IMR-90 (cell line): ENCODE measurements around the gene TMEM131. TPM values are rescaled to one million over a fixed set of nuclear protein-coding genes. Genes with fewer than 3 reads are reported as not detected.
A peak's percentile ranks its signal among the peaks of the same experiment; 100 is the strongest.

Source experiments
- ATAC-seq: fragments of 200-7000 bp; cut with Tn5 transposase; 2 replicates; pipeline ENCODE4 v1.9.1; 2020; ENCODE audit warnings: low read depth, mild to moderate bottlenecking, moderate library complexity
- BruUV-seq: library from RNA; stranded (reverse); fragments of 400-500 nt; replicated peaks from 2 replicates; lab custom pipeline; 2021; lab: Mats Ljungman, UMichigan
- CTCF ChIA-PET: fragments of 300-600 bp; formaldehyde crosslinking; extraction: SDS; loops from one replicate; lab custom pipeline; 2021; ENCODE audit warnings: antibody characterized with exemption; lab: Yijun Ruan, JAX
- POLR2A ChIA-PET: fragments of 300-600 bp; sonication (Branson Sonifier 250); formaldehyde crosslinking; loops from one replicate; lab custom pipeline; 2022; ENCODE audit warnings: antibody characterized with exemption; ENCODE audit not compliant: unreplicated experiment; lab: Charles Lee
- DNase-seq: peaks from one replicate; pipeline ENCODE4 v3.0.0; 2013
- H2AFZ ChIP-seq: replicated peaks from 2 replicates; pipeline ENCODE3; 2013; ENCODE audit warnings: low read length, mild to moderate bottlenecking; ENCODE audit not compliant: poor library complexity
- H2AK5ac ChIP-seq: 2 replicates; pipeline ENCODE4 v1.6.1; 2013; ENCODE audit warnings: low read depth, low read length, inconsistent platforms
- H2AK9ac ChIP-seq: replicated peaks from 2 replicates; pipeline ENCODE3; 2013; ENCODE audit warnings: mild to moderate bottlenecking, low read depth, low read length, moderate library complexity; ENCODE audit not compliant: poor library complexity
- H2BK120ac ChIP-seq: 2 replicates; pipeline ENCODE4 v1.6.1; 2013; ENCODE audit warnings: low read depth, low read length, inconsistent platforms
- H2BK15ac ChIP-seq: 3 replicates; pipeline ENCODE4 v1.6.1; 2013; ENCODE audit warnings: low read depth, low read length, inconsistent platforms
- H2BK20ac ChIP-seq: 2 replicates; pipeline ENCODE4 v1.6.1; 2013; ENCODE audit warnings: low read depth, mild to moderate bottlenecking, inconsistent platforms, low read length, moderate library complexity
- H2BK5ac ChIP-seq: 2 replicates; pipeline ENCODE4 v1.6.1; 2013; ENCODE audit warnings: mild to moderate bottlenecking, low read depth, low read length, inconsistent platforms; ENCODE audit not compliant: poor library complexity, severe bottlenecking
- H3K14ac ChIP-seq: replicated peaks from 2 replicates; pipeline ENCODE4 v1.6.1; 2013; ENCODE audit warnings: low read depth, low read length, inconsistent platforms
- H3K18ac ChIP-seq: 2 replicates; pipeline ENCODE4 v1.6.1; 2013; ENCODE audit warnings: low read depth, low read length, control low read depth
- H3K23ac ChIP-seq: 2 replicates; pipeline ENCODE4 v1.6.1; 2013; ENCODE audit warnings: low read depth, low read length, inconsistent platforms
- H3K27ac ChIP-seq: 2 replicates; pipeline ENCODE4 v1.5.1; 2013; ENCODE audit warnings: mild to moderate bottlenecking, control low read depth, low read length; ENCODE audit not compliant: insufficient read depth
- H3K27me3 ChIP-seq: 2 replicates; pipeline ENCODE4 v1.6.1; 2013; ENCODE audit warnings: low read length; ENCODE audit not compliant: control insufficient read depth, insufficient read depth
- H3K36me3 ChIP-seq: 2 replicates; pipeline ENCODE4 v1.6.1; 2013; ENCODE audit warnings: low read length, mixed read lengths; ENCODE audit not compliant: control insufficient read depth, insufficient read depth
- H3K4ac ChIP-seq: 2 replicates; pipeline ENCODE4 v1.6.1; 2013; ENCODE audit warnings: low read depth, low read length, inconsistent platforms
- H3K4me1 ChIP-seq: 2 replicates; pipeline ENCODE4 v1.6.1; 2013; ENCODE audit warnings: low read length, mixed read lengths; ENCODE audit not compliant: control insufficient read depth, insufficient read depth
- H3K4me2 ChIP-seq: 2 replicates; pipeline ENCODE4 v1.6.1; 2013; ENCODE audit warnings: low read depth, mild to moderate bottlenecking, control low read depth, low read length, moderate library complexity
- H3K4me3 ChIP-seq: 2 replicates; pipeline ENCODE4 v1.5.1; 2013; ENCODE audit warnings: low read depth, mild to moderate bottlenecking, control low read depth, low read length, moderate library complexity; ENCODE audit not compliant: insufficient read depth
- H3K56ac ChIP-seq: 2 replicates; pipeline ENCODE4 v1.6.1; 2013; ENCODE audit warnings: low read length, inconsistent platforms; ENCODE audit not compliant: insufficient read depth; ENCODE audit errors: extremely low read depth
- H3K79me1 ChIP-seq, 2 experiments: 2 replicates each; pipeline ENCODE4 v1.6.1; 2013; ENCODE audit warnings: low read length in 2 of 2, inconsistent platforms in 1 of 2, low read depth in 1 of 2
- H3K9ac ChIP-seq: 2 replicates; pipeline ENCODE4 v1.6.1; 2013; ENCODE audit warnings: low read depth, low read length, control low read depth
- H3K9me1 ChIP-seq: 2 replicates; pipeline ENCODE4 v1.6.1; 2013; ENCODE audit warnings: low read length, inconsistent platforms; ENCODE audit not compliant: insufficient read depth
- H3K9me3 ChIP-seq: 2 replicates; pipeline ENCODE4 v1.6.1; 2013; ENCODE audit warnings: low read length; ENCODE audit not compliant: control insufficient read depth, insufficient read depth
- H4K20me1 ChIP-seq: 2 replicates; pipeline ENCODE4 v1.6.1; 2013; ENCODE audit warnings: low read length, inconsistent platforms; ENCODE audit not compliant: insufficient read depth
- H4K5ac ChIP-seq: 2 replicates; pipeline ENCODE4 v1.6.1; 2013; ENCODE audit warnings: mild to moderate bottlenecking, low read depth, low read length, control low read depth
- H4K8ac ChIP-seq, 2 experiments: 2 replicates each; pipeline ENCODE4 v1.6.1; 2013; ENCODE audit warnings: low read depth in 2 of 2, low read length in 2 of 2, control low read depth in 1 of 2, inconsistent platforms in 1 of 2
- H4K91ac ChIP-seq: 2 replicates; pipeline ENCODE4 v1.6.1; 2013; ENCODE audit warnings: low read depth, low read length, inconsistent platforms; ENCODE audit not compliant: insufficient read depth
- CTCF ChIP-seq: conservative IDR thresholded peaks from 2 replicates; pipeline ENCODE4 v1.5.1; 2012; ENCODE audit warnings: mild to moderate bottlenecking, low read depth, low read length, improper control_type of control experiment
- ELK1 ChIP-seq: fragments of 150-350 bp; IDR thresholded peaks from 2 replicates; pipeline ENCODE4 v1.6.1; 2016; ENCODE audit warnings: low read depth, mild to moderate bottlenecking, low read length, moderate library complexity, borderline replicate concordance
- FOS ChIP-seq: fragments of 150-350 bp; IDR thresholded peaks from 2 replicates; pipeline ENCODE4 v1.6.1; 2016; ENCODE audit warnings: low read depth, low read length
- MAFK ChIP-seq: IDR thresholded peaks from 2 replicates; pipeline ENCODE4 v1.6.1; 2012; ENCODE audit warnings: low read depth, low read length, improper control_type of control experiment
- MAZ ChIP-seq: IDR thresholded peaks from 2 replicates; pipeline ENCODE4 v1.6.1; 2012; ENCODE audit warnings: low read depth, mild to moderate bottlenecking, low read length, improper control_type of control experiment, moderate library complexity, borderline replicate concordance
- MXI1 ChIP-seq: IDR thresholded peaks from 2 replicates; pipeline ENCODE4 v1.6.1; 2012; ENCODE audit warnings: low read depth, mild to moderate bottlenecking, low read length, moderate library complexity, borderline replicate concordance
- NFE2L2 ChIP-seq: fragments of 150-350 bp; IDR thresholded peaks from 2 replicates; pipeline ENCODE4 v1.6.1; 2016; ENCODE audit warnings: low read depth, mild to moderate bottlenecking, low read length
- POLR2A ChIP-seq: IDR thresholded peaks from 2 replicates; pipeline ENCODE4 v1.6.1; 2012; ENCODE audit warnings: mild to moderate bottlenecking, low read depth, low read length
- SMC3 ChIP-seq: fragments of 150-350 bp; IDR thresholded peaks from 2 replicates; pipeline ENCODE4 v1.6.1; 2016; ENCODE audit warnings: low read depth, mild to moderate bottlenecking, antibody characterized with exemption, low read length, moderate library complexity
- WGBS, 2 experiments: methylation state at CpG; one replicate each; pipeline versions ENCODE4 v1.1.5 to v1.1.7; 2013; ENCODE audit warnings: missing lambda C conversion rate in 2 of 2; ENCODE audit not compliant: insufficient read length in 1 of 2; ENCODE audit errors: extremely low coverage in 2 of 2; 5-methylcytosine and 5-hydroxymethylcytosine counted together
- dilution Hi-C: fragments of 300-500 bp; cut with HindIII; formaldehyde crosslinking; loops from one replicate; pipeline ENCODE4 v1.14.3; 2018; ENCODE audit warnings: low sequenced_read_pairs; ENCODE audit not compliant: unreplicated experiment
- in situ Hi-C: fragments of 300-500 bp; cut with MboI; formaldehyde crosslinking; loops from 3 replicates; pipeline ENCODE4 v1.14.3; 2019; ENCODE audit warnings: low sequenced_read_pairs, inconsistent platforms, mixed read lengths
- intact Hi-C: fragments of 100-400 bp; cut with micrococcal nuclease; formaldehyde crosslinking; loops from 2 replicates; pipeline ENCODE4 v1.10.0; 2022
- polyA plus RNA-seq, 3 experiments: library from polyadenylated mRNA; depleted of rRNA; stranded (reverse); fragments of >200 nt; gene quantifications; 2 replicates each; pipeline ENCODE4 v1.2.3, GENCODE V29; 2012; ENCODE audit warnings: low replicate concordance in 1 of 3
- total RNA-seq: library from RNA; depleted of rRNA; stranded (reverse); fragments of >200 nt; gene quantifications from 2 replicates; pipeline ENCODE4 v1.2.3, GENCODE V29; 2012

TMEM131 gene
- total and polyA plus RNA-seq, 2 of the 4 experiments (the other 2 are of a cell fraction): 13.3 to 14.0 TPM

GRCh38 chr2:97730245-97730644 lies 265.5 kb downstream of the TMEM131 start:
- H3K56ac ChIP-seq: no peak overlapping the region
- H3K27me3 ChIP-seq: peaks cover 2% of the 10 kb centered on the region; the same call in 1 of the 2 replicates
- H3K36me3 ChIP-seq: no peaks in the 10 kb centered on the region
- H2BK15ac ChIP-seq: no peak overlapping the region
- in situ Hi-C loops (no loop called here), dilution Hi-C loops (no loop called here), intact Hi-C loops (no loop called here)
- H2BK20ac ChIP-seq: no peak overlapping the region
- no peak overlapping the region for H3K4me3 ChIP-seq
- no peak overlapping the region for H2BK5ac ChIP-seq
- H2AFZ ChIP-seq: no peak overlapping the region
- no peak overlapping the region for H3K18ac ChIP-seq
- POLR2A ChIA-PET: no interaction called here
- CTCF ChIA-PET: no interaction called here
- H4K5ac ChIP-seq: no peak overlapping the region
- no peak overlapping the region for H4K91ac ChIP-seq
- ATAC-seq: no peak
- H3K4me1 ChIP-seq: no peaks in the 10 kb centered on the region
- no peaks in the 10 kb centered on the region for H4K20me1 ChIP-seq
- H3K4ac ChIP-seq: no peak overlapping the region
- no peak overlapping the region for H2BK120ac ChIP-seq
- no peak for TF ChIP-seq SMC3
- no peak for TF ChIP-seq ELK1
- no peak for TF ChIP-seq FOS
- TF ChIP-seq NFE2L2: no peak
- TF ChIP-seq CTCF: no peak
- no peak for TF ChIP-seq MAFK
- no peak for TF ChIP-seq POLR2A
- TF ChIP-seq MXI1: no peak
- TF ChIP-seq MAZ: no peak
- no peak overlapping the region for H2AK9ac ChIP-seq
- H2AK5ac ChIP-seq: no peak overlapping the region
- no CpG with 5 or more reads among the region's 1 CpG for WGBS, 2 experiments
- no peak overlapping the region for H4K8ac ChIP-seq
- H3K9me1 ChIP-seq: no peaks in the 10 kb centered on the region
- BruUV-seq: no TSS peak
- peak; percentile 13 for DNase-seq
- H3K14ac ChIP-seq: no peak overlapping the region
- H3K4me2 ChIP-seq: no peak overlapping the region
- no peak overlapping the region for H3K27ac ChIP-seq
- H3K9me3 ChIP-seq: peaks cover 4% of the 10 kb centered on the region; the same call in 1 of the 2 replicates
- no peak overlapping the region for H3K23ac ChIP-seq
- H3K9ac ChIP-seq: no peak overlapping the region
- H3K79me1 ChIP-seq: no peaks in the 10 kb centered on the region
